NCI-H1417 treated with DMSO at 0.1 percent for 48 hours (cell line): ENCODE results near the gene ATP2A2.
"Not testable (repeated sequence)": the region's sequence is repeated elsewhere in the genome, so short reads cannot be mapped to it uniquely, and the experiment has no call there.

ENCODE experiments used
- DNase-seq: peaks from one replicate; lab custom pipeline; 2025; lab: John Stamatoyannopoulos, UW

ATP2A2 gene

GRCh38 chr12:110280779-110281548 is at the start of gene ATP2A2:
TSS of gene ATP2A2 (plus strand) at chr12:110281247. CDS start at chr12:110281790, 543 bp downstream.
- DNase-seq = peak; percentile 77

- DNase-seq = no peak
These were observed 47.7 kb upstream of the ATP2A2 start for GRCh38 chr12:110233212-110233903.

- no peak for DNase-seq
These were observed 46.7 kb upstream of the ATP2A2 start for GRCh38 chr12:110234331-110234751.

GRCh38 chr12:110234755-110235154 is 46.3 kb upstream of the ATP2A2 start:
- no peak for DNase-seq

GRCh38 chr12:110235383-110235782 is 45.7 kb upstream of the ATP2A2 start:
- DNase-seq = no peak

- DNase-seq = no peak
These were observed 37.8 kb upstream of the ATP2A2 start for GRCh38 chr12:110243227-110243626.

GRCh38 chr12:110244372-110244771 is 36.7 kb upstream of the ATP2A2 start:
- DNase-seq = no peak

- DNase-seq = no peak
These were observed 36.2 kb upstream of the ATP2A2 start for GRCh38 chr12:110244829-110245228.

- DNase-seq = no peak
These were observed 35.7 kb upstream of the ATP2A2 start for GRCh38 chr12:110245369-110245772.

GRCh38 chr12:110246636-110247339 is 34.3 kb upstream of the ATP2A2 start:
- no peak for DNase-seq

- no peak for DNase-seq
These were observed 33.5 kb upstream of the ATP2A2 start for GRCh38 chr12:110247340-110248095.

GRCh38 chr12:110248096-110248447 is 33.0 kb upstream of the ATP2A2 start:
- DNase-seq = no peak

- no peak for DNase-seq
These were observed 31.9 kb upstream of the ATP2A2 start for GRCh38 chr12:110249105-110249504.

GRCh38 chr12:110249716-110250225 is 31.3 kb upstream of the ATP2A2 start:
- no peak for DNase-seq

GRCh38 chr12:110251381-110251780 is 29.7 kb upstream of the ATP2A2 start:
- no peak for DNase-seq

- DNase-seq = no peak
These were observed 28.3 kb upstream of the ATP2A2 start for GRCh38 chr12:110252716-110253115.

GRCh38 chr12:110253176-110253575 is 27.9 kb upstream of the ATP2A2 start:
- no peak for DNase-seq

- no peak for DNase-seq
These were observed 26.0 kb upstream of the ATP2A2 start for GRCh38 chr12:110254971-110255540.

- not testable (repeated sequence) for DNase-seq
These were observed 25.1 kb upstream of the ATP2A2 start for GRCh38 chr12:110255890-110256456.

GRCh38 chr12:110256780-110257431 is 24.1 kb upstream of the ATP2A2 start:
- no peak for DNase-seq

GRCh38 chr12:110258466-110258865 is 22.6 kb upstream of the ATP2A2 start:
- no peak for DNase-seq
